ENCODE data around the gene ITGAD. TPM values are rescaled to one million over a fixed set of nuclear protein-coding genes. Genes with fewer than 3 reads are reported as not detected.

ITGAD gene
- total and polyA plus RNA-seq, 2 of the 13 experiments (the other 11 are each of a cell fraction or from before 2014, with no cell fraction given) = not detected

DNA sequence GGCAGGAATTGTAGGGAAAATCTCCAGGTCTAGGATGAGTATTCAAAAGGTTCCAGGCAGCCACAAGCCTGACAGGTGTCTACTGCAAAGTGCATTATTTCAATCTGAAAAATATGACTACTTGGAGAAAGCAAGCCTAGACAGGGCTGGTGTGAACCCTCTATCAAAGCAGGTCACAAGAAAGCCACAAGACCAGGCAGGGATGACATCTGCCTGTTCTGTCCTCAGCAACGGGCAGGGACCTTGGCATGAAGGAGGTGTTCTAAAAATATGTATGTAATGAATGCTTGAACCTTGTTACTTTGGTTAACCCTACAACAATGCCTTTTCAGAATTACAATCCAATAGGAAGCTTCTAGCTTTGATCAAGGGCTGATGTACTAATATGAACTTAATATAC lies 36.2 kb downstream of the ITGAD start (continued):
- no peak for TF ChIP-seq ZNF138 (CRISPR knock-in tag; IDR thresholded peaks at IDR 0.05; ENCODE audit: low read depth)

DNA sequence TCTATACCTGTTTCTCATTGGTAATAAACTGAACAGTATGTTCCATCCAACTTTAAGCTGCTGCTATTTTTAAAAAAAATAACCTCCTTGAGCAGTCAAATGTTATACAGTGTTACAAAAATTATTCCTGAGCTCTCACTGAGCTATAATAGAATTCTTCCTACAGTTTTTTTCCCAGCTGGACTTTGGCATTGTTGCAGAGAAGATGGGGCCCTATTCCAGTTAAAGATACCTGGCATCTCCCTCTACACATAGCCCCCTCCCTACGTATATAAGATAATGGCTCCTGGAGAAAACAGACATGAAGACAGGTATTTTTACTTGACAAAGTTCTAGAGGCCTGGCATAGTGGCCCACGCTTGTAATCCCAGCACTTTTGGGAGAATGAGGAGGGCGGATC lies 36.7 kb downstream of the ITGAD start:
- TF ChIP-seq, protein P1, sequence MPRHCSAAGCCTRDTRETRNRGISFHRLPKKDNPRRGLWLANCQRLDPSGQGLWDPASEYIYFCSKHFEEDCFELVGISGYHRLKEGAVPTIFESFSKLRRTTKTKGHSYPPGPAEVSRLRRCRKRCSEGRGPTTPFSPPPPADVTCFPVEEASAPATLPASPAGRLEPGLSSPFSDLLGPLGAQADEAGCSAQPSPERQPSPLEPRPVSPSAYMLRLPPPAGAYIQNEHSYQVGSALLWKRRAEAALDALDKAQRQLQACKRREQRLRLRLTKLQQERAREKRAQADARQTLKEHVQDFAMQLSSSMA (CRISPR knock-in tag; IDR thresholded peaks at IDR 0.05) = no peak
- no peak for TF ChIP-seq ZNF773 (CRISPR knock-in tag; IDR thresholded peaks at IDR 0.05; ENCODE audit: borderline replicate concordance)
- no peak for TF ChIP-seq CCAR2 (optimal IDR thresholded peaks at IDR 0.05; ENCODE audit: low read depth, low read length)
- TF ChIP-seq HNRNPUL1 (IDR thresholded peaks at IDR 0.05; ENCODE audit: low read depth, low read length) = no peak
- TF ChIP-seq MYC (CRISPR knock-in tag; IDR thresholded peaks at IDR 0.05; ENCODE audit: borderline replicate concordance) = no peak
- TF ChIP-seq, protein P2, sequence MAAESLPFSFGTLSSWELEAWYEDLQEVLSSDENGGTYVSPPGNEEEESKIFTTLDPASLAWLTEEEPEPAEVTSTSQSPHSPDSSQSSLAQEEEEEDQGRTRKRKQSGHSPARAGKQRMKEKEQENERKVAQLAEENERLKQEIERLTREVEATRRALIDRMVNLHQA (CRISPR knock-in tag; IDR thresholded peaks at IDR 0.05) = no peak
- TF ChIP-seq, protein P3, sequence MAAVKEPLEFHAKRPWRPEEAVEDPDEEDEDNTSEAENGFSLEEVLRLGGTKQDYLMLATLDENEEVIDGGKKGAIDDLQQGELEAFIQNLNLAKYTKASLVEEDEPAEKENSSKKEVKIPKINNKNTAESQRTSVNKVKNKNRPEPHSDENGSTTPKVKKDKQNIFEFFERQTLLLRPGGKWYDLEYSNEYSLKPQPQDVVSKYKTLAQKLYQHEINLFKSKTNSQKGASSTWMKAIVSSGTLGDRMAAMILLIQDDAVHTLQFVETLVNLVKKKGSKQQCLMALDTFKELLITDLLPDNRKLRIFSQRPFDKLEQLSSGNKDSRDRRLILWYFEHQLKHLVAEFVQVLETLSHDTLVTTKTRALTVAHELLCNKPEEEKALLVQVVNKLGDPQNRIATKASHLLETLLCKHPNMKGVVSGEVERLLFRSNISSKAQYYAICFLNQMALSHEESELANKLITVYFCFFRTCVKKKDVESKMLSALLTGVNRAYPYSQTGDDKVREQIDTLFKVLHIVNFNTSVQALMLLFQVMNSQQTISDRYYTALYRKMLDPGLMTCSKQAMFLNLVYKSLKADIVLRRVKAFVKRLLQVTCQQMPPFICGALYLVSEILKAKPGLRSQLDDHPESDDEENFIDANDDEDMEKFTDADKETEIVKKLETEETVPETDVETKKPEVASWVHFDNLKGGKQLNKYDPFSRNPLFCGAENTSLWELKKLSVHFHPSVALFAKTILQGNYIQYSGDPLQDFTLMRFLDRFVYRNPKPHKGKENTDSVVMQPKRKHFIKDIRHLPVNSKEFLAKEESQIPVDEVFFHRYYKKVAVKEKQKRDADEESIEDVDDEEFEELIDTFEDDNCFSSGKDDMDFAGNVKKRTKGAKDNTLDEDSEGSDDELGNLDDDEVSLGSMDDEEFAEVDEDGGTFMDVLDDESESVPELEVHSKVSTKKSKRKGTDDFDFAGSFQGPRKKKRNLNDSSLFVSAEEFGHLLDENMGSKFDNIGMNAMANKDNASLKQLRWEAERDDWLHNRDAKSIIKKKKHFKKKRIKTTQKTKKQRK (IDR thresholded peaks at IDR 0.05; ENCODE audit: low read length) = no peak
- no peak for TF ChIP-seq NFIC (IDR thresholded peaks at IDR 0.05; ENCODE audit: low read length)
- TF ChIP-seq SOX5 (CRISPR knock-in tag; IDR thresholded peaks at IDR 0.05; ENCODE audit: borderline replicate concordance) = no peak
- no peak for TF ChIP-seq TGIF2 (CRISPR knock-in tag; IDR thresholded peaks at IDR 0.05)
- no peak for TF ChIP-seq ZNF468 (CRISPR knock-in tag; IDR thresholded peaks at IDR 0.05)
- TF ChIP-seq, protein P4, sequence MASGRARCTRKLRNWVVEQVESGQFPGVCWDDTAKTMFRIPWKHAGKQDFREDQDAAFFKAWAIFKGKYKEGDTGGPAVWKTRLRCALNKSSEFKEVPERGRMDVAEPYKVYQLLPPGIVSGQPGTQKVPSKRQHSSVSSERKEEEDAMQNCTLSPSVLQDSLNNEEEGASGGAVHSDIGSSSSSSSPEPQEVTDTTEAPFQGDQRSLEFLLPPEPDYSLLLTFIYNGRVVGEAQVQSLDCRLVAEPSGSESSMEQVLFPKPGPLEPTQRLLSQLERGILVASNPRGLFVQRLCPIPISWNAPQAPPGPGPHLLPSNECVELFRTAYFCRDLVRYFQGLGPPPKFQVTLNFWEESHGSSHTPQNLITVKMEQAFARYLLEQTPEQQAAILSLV (CRISPR knock-in tag; IDR thresholded peaks at IDR 0.05; ENCODE audit: borderline replicate concordance) = no peak
- no peak for TF ChIP-seq ZNF605 (CRISPR knock-in tag; IDR thresholded peaks at IDR 0.05)
- TF ChIP-seq ATF1 (CRISPR knock-in tag; IDR thresholded peaks at IDR 0.05) = no peak
- WGBS (ENCODE audit: low lambda C conversion rate) = 0% methylated on average over 3 of the region's 3 CpGs
- ChIA-PET POLR2A (interaction anchor here (1.2 kb wide), 1 partner anchor 11 kb away, joined by 3 read pairs; no protein-coding TSS in a partner anchor), CTCF (ENCODE audit: low intra/inter-chr PET ratio, low total read pairs) (no interaction called here)
- Histone ChIP-seq H3K27ac (ENCODE audit: extremely low read length, insufficient read depth, low read length) (no peak overlapping the region), H2AFZ (ENCODE audit: low read length) (no peak overlapping the region), H3K27me3 (ENCODE audit: control insufficient read depth in 1 of 2, insufficient read depth in 2 of 2, low read length in 2 of 2) (peaks cover 0 to 7% of the 10 kb centered on the region in 2 experiments; a peak in 1 of 5 replicates), H3K36me3 (replicated peaks in 1 of 2; ENCODE audit: control insufficient read depth in 1 of 2, insufficient read depth in 2 of 2, low read length in 2 of 2) (no peaks in the 10 kb centered on the region), H3K79me2 (ENCODE audit: insufficient read depth, low read length) (no peaks in the 10 kb centered on the region), H4K20me1 (ENCODE audit: insufficient read depth, low read length) (no peaks in the 10 kb centered on the region), H3K4me3 (replicated peaks in 1 of 3; ENCODE audit: insufficient read depth in 1 of 3, low read depth in 2 of 3, low read length in 3 of 3) (no peak overlapping the region), H3K4me2 (ENCODE audit: low read depth, low read length) (no peak overlapping the region), H3K9me3 (ENCODE audit: low read length) (no peaks in the 10 kb centered on the region), H3K4me1 (ENCODE audit: insufficient read depth, low read length) (no peaks in the 10 kb centered on the region), H3K9ac (ENCODE audit: insufficient read depth, low read depth, low read length) (no peak overlapping the region)
- intact Hi-C loops (cut with micrococcal nuclease; ENCODE audit: unreplicated experiment) = no loop called here
- no peak for FAIRE-seq
- no TSS peak for BruUV-seq (replicated peaks)
- no peak for DNase-seq (ENCODE audit: low spot score)
- in situ Hi-C loops (cut with HindIII; ENCODE audit: extremely low pct_ligation_motif_present, low pct_unique_long_range_greater_than_20kb) = loop anchor here (25.0 kb wide), 1 partner anchor 217 kb away; the partner anchor contains the start of genes PYCARD, PYDC1 and TRIM72
- no peak for ATAC-seq

Measured in HepG2 (cell line).